ENCODE results near the gene SLC17A5.

GRCh38 chr6:73558624-73559398, 95.0 kb downstream of the SLC17A5 start:
- TF ChIP-seq, protein P1, sequence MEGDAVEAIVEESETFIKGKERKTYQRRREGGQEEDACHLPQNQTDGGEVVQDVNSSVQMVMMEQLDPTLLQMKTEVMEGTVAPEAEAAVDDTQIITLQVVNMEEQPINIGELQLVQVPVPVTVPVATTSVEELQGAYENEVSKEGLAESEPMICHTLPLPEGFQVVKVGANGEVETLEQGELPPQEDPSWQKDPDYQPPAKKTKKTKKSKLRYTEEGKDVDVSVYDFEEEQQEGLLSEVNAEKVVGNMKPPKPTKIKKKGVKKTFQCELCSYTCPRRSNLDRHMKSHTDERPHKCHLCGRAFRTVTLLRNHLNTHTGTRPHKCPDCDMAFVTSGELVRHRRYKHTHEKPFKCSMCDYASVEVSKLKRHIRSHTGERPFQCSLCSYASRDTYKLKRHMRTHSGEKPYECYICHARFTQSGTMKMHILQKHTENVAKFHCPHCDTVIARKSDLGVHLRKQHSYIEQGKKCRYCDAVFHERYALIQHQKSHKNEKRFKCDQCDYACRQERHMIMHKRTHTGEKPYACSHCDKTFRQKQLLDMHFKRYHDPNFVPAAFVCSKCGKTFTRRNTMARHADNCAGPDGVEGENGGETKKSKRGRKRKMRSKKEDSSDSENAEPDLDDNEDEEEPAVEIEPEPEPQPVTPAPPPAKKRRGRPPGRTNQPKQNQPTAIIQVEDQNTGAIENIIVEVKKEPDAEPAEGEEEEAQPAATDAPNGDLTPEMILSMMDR (IDR thresholded peaks at IDR 0.05) = no peak
- TF ChIP-seq EZH2 (IDR thresholded peaks at IDR 0.05) (no peak), EZH2phosphoT487 (IDR thresholded peaks at IDR 0.05) (no peak)
